ENCODE data around the gene EIF6.
"Not testable (repeated sequence)": the region's sequence is repeated elsewhere in the genome, so short reads cannot be mapped to it uniquely, and the experiment has no call there.

The EIF6 gene

GRCh38 chr20:35276408-35276807 lies 8.2 kb downstream of the EIF6 start:
- no peak for FAIRE-seq

DNA sequence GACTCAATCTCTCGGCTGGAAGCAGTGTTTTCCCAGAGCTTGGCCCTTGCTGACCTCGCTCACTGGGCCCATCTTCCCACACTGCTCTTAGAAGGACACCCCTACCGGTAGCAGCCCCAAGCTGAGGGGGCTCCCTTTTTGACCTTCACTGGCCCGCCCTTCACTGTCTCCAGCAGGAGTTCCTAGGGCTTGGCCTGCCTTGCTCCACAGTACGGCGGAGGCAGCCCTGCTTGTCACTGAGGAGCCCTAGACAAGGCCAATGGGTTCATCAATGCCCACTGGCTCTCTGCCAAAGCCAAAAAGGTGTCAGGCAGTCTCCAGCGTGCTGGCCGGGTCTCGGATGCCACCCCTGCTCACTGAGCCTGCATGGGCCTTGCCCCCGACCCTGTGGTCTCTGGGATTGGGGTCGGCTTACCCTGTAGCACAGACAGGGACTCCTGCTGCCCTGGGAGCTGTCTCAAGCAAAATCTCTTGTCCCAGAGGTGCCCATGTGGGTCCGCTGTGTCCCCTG lies 8.8 kb downstream of the EIF6 start:
- FAIRE-seq = no peak

DNA sequence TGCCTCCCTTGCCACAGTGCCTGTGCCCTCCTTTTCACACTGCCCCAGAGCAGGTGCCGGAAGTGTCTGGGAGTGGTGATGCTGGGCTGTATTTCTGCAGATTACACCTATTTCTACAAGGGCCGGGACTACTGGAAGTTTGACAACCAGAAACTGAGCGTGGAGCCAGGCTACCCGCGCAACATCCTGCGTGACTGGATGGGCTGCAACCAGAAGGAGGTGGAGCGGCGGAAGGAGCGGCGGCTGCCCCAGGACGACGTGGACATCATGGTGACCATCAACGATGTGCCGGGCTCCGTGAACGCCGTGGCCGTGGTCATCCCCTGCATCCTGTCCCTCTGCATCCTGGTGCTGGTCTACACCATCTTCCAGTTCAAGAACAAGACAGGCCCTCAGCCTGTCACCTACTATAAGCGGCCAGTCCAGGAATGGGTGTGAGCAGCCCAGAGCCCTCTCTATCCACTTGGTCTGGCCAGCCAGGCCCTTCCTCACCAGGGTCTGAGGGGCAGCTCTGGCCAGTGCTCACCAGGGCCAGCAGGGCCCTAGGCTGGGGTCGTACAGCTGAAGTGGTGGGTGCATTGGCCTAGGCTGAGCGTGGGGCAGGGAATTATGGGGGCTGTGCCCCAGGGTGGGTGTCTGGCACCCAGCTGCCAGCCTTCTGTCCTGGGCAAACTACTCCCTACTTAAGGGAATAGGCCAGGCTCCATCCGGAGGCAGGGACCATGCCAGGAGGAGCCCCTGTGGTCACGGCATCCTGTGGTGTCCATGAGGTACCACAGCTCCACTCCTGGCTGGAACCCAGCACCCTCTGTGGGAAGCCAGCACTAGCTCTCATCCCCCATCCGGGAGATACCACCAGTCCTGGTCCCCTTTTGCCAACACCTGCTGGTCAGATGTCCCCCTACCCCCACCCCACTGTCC lies 10.1 kb downstream of the EIF6 start:
- FAIRE-seq = no peak

- no peak for FAIRE-seq
Measured at GRCh38 chr20:35273449-35274171, 11.0 kb downstream of the EIF6 start.

- FAIRE-seq = no peak
Measured at GRCh38 chr20:35271904-35272303, 12.7 kb downstream of the EIF6 start.

DNA sequence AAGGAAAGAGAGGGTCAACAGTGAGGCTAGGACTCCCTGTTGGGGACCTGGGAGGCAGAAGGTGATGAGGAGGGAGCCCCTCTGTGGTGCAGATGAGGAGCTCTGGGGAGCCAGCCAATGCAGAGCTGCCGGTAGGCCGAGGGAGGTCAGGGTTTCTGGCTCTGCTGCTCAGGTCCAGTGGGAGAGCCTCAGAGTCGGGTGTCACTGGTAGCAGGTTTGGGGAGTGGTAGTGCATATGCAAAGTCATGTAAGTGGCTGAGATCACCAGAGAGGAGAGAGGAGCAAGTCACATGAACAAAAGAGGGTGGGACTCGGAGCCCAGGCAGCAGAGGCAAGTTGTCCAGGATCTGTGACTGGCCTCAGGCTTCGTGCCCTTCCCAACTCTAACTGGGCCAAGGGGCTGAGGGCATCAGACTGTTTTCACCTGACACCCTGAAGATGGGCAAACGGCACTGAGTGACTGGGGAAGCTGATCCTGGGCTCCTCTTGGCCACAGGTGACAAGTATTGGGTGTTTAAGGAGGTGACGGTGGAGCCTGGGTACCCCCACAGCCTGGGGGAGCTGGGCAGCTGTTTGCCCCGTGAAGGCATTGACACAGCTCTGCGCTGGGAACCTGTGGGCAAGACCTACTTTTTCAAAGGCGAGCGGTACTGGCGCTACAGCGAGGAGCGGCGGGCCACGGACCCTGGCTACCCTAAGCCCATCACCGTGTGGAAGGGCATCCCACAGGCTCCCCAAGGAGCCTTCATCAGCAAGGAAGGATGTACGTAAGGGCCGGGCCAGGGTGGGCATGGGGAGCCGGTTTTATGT lies 13.3 kb downstream of the EIF6 start:
- FAIRE-seq = no peak

GRCh38 chr20:35270021-35270902 lies 14.3 kb downstream of the EIF6 start:
- FAIRE-seq = no peak

GRCh38 chr20:35269055-35269781 lies 15.4 kb downstream of the EIF6 start:
- no peak for FAIRE-seq

GRCh38 chr20:35267092-35267491 lies 17.5 kb downstream of the EIF6 start:
- no peak for FAIRE-seq

DNA sequence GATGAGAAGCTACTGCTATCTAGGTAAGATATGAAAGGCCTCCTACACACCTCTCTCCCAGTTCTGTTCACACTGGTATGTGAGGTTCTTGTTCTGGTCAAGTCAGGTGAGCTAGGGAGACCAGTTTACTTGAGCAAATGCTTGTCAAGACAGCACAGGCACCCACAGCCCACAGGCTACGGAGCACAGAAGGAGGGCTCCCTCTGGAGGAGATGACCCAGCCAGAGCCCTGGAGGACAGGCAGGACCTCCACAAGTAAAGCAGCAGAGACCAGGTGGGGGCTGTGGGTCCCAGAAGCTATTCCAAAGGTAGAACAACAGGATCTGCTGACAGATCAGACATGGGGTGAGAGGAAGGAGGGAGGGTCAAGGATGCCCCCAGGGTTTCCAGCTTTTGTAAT lies 19.8 kb downstream of the EIF6 start:
- no peak for FAIRE-seq

GRCh38 chr20:35263532-35264341 lies 20.8 kb downstream of the EIF6 start:
- no peak for FAIRE-seq

DNA sequence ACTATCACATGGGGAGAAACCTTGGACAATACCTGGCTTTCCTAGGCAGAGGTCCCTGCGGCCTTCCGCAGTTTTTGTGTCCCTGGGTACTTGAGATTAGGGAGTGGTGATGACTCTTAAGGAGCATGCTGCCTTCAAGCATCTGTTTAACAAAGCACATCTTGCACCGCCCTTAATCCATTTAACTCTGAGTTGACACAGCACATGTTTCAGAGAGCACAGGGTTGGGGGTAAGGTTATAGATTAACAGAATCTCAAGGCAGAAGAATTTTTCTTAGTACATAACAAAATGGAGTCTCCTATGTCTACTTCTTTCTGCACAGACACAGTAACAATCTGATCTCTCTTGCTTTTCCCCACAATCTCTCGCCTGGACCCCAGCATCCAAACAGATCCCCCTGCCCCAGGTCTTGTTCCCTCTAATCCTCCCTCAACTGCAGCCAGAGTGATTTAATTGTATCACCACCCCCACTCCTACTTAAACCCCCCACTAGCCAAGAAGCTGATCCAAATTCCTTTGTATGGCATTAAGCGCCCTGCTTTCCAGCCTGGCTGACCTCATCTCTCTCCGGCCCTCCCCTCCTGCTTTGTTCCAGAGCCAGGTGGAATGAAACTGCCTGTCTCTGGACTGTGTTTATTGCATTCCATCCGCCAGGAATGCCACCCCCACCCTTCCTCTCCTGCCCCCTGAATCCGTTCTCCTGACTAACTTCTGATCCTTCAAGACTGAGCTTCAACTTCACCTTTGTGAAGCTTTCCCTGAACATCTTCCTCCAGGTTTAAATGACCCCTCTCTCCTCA lies 21.6 kb downstream of the EIF6 start:
- not testable (repeated sequence) for FAIRE-seq

GRCh38 chr20:35262321-35262720 lies 22.3 kb downstream of the EIF6 start:
- not testable (repeated sequence) for FAIRE-seq

- no peak for FAIRE-seq
Measured at GRCh38 chr20:35260426-35260825, 24.1 kb downstream of the EIF6 start.

- no peak for FAIRE-seq
Measured at GRCh38 chr20:35257175-35257909, 27.2 kb downstream of the EIF6 start.

GRCh38 chr20:35254448-35254999 lies 30.0 kb downstream of the EIF6 start:
- no peak for FAIRE-seq

DNA sequence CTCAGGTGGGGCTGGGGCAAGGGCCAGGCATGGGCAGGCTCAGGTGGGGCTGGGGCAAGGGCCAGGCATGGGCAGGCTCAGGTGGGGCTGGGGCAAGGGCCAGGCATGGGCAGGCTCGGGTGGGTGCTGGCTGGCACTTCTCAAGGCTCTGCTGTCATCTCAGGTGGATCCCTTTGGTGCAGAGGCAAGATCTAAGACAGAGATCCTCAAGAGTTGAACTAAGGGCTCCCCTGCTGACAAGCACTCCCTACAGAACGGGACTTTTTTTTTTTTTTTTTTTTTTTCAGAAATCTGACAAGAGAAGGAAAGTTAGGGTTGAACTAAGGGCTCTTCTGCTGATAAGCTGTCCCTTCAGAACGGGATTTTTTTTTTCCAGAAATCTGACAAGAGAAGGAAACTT lies 31.6 kb downstream of the EIF6 start:
- no peak for FAIRE-seq

DNA sequence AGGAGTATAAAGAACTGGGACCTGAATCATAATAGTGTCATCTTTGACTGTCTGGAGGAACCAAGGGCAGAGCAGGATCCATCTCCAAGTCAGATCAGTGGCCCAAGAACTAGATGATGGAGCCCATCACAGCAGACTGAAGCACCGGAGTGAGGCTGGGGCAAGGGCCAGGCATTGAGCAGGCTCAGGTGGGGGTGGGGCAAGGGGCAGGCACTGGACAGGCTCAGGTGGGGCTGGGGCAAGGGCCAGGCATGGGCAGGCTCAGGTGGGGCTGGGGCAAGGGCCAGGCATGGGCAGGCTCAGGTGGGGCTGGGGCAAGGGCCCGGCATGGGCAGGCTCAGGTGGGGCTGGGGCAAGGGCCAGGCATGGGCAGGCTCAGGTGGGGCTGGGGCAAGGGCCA lies 32.0 kb downstream of the EIF6 start:
- not testable (repeated sequence) for FAIRE-seq

Measured in islet of Langerhans (tissue), 1 donor.